GM19099 (cell line): Measurements from ENCODE around the gene VGLL4.

Experiments used
- POLR2A ChIP-seq: IDR thresholded peaks from 3 replicates; pipeline ENCODE4 v1.6.1; 2011; ENCODE audit warnings: low read depth; ENCODE audit not compliant: insufficient read length; ENCODE audit errors: extremely low read depth

The VGLL4 gene

GRCh38 chr3:11606090-11606784 lies 37.5 kb downstream of the VGLL4 start:
- TF ChIP-seq POLR2A: no peak

GRCh38 chr3:11605398-11605797 lies 38.3 kb downstream of the VGLL4 start:
- TF ChIP-seq POLR2A: no peak

GRCh38 chr3:11604139-11604892 lies 39.4 kb downstream of the VGLL4 start:
- no peak for TF ChIP-seq POLR2A

- TF ChIP-seq POLR2A: no peak
Observed at GRCh38 chr3:11603628-11604027, 40.1 kb downstream of the VGLL4 start.

GRCh38 chr3:11602886-11603527 lies 40.7 kb downstream of the VGLL4 start:
- TF ChIP-seq POLR2A: no peak

GRCh38 chr3:11602239-11602840 lies 41.4 kb downstream of the VGLL4 start:
- no peak for TF ChIP-seq POLR2A

- peak; percentile 36 for TF ChIP-seq POLR2A
Observed at GRCh38 chr3:11601446-11602238, 42.1 kb downstream of the VGLL4 start.

GRCh38 chr3:11600501-11601282 lies 43.0 kb downstream of the VGLL4 start:
- TF ChIP-seq POLR2A: no peak

- TF ChIP-seq POLR2A: no peak
Observed at GRCh38 chr3:11596387-11596786, 47.3 kb downstream of the VGLL4 start.

GRCh38 chr3:11593318-11594034 lies 50.2 kb downstream of the VGLL4 start:
- no peak for TF ChIP-seq POLR2A

GRCh38 chr3:11592445-11593298 lies 51.0 kb downstream of the VGLL4 start:
- TF ChIP-seq POLR2A: no peak
